Activated T-cell treated with anti-CD3 and anti-CD28 coated beads for 48 hours (primary cell): ENCODE data around the gene PHOSPHO2.

ENCODE experiments used
- DNase-seq: peaks from one replicate; pipeline ENCODE4 v3.0.0-alpha.2; 2020; ENCODE audit warnings: low read depth

Gene PHOSPHO2, protein sequence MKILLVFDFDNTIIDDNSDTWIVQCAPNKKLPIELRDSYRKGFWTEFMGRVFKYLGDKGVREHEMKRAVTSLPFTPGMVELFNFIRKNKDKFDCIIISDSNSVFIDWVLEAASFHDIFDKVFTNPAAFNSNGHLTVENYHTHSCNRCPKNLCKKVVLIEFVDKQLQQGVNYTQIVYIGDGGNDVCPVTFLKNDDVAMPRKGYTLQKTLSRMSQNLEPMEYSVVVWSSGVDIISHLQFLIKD

GRCh38 chr2:169694113-169694893 lies at the start of gene PHOSPHO2, which contains the start of gene CFAP210:
PHOSPHO2 (plus strand) TSS chr2:169694469; CDS start chr2:169700972, 6,503 bp downstream.
CFAP210 (minus strand) TSS chr2:169694405; CDS start chr2:169694327, 78 bp downstream.
- DNase-seq, result peak; percentile 98

DNA sequence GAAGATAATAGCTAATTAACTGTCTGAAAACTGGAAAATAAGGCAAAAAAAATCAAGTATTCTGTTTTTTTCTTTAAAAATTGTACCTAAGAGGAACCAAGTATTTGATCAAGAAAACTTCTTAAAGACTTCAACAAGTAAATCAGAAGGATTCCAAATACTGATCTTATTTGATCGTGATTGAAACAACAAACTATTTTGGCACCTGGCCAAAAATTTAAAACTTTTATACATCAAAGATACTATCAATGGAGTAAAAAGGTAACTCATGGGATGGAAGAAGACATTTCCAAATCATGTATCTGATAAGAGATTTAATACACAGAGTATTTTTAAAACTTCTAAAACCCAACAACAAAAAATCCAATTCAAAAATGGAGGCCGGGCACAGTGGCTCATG lies 46.8 kb upstream of the PHOSPHO2 start:
- DNase-seq, result no peak

- DNase-seq, result no peak
Measured at GRCh38 chr2:169649278-169649677, 45.0 kb upstream of the PHOSPHO2 start.

DNA sequence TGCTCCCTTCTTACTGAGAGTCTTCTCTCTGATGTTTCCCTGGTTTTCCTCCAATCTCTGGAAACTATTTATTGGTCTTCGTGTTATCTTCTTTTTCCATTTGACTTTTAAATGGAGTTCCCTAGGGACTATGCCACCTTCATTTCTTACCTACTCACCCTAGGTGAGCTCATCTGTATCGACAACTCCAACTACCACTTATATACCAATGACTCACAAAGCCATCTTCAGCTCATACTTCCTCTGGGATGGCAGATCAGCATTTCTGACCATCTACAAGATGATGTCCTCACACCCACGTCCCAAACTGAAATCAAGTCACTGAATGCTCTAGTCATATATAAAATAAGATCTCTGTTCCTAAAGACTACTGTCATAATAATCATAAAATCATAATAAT lies 40.6 kb upstream of the PHOSPHO2 start:
- no peak for DNase-seq

DNA sequence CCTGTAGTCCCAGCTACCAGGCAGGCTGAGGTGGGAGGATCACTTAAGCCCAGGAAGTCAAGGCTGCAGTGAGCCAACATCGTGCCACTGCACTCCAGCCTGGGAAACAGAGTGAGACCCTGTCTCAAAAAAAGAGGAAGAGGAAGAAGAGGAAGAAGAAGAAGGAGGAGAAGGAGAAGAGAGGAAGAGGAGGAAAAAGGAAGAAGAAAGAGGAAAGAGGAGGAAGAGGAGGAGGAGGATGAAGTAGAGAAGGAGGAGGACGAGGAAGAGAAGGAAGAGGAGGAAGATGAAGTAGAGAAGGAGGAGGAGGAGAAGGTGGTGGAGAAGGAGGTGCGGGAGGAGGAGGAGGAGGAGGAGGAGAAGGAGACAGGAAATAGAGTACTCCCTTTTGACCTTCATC lies 38.1 kb upstream of the PHOSPHO2 start:
- no peak for DNase-seq

GRCh38 chr2:169658877-169659276 lies 35.4 kb upstream of the PHOSPHO2 start:
- DNase-seq, result no peak

DNA sequence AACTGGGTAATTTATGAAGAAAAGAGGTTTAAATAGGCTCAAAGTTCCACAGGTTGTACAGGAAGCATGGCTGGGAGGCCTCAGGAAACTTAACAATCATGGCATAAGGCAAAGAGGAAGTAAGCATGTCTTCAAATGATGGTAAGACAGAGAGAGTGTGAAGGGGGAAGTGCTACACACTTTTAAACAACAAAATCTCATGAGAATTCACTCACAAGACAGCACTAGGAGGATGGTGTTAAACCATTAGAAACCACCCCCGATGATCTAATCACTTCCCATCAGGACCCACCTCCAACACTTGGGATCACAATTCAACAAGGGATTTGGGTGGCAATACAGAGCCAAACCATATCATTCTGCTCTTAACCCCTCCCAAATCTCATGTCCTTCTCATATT lies 34.9 kb upstream of the PHOSPHO2 start:
- no peak for DNase-seq

- DNase-seq, result no peak
Measured at GRCh38 chr2:169661265-169661664, 33.0 kb upstream of the PHOSPHO2 start.

DNA sequence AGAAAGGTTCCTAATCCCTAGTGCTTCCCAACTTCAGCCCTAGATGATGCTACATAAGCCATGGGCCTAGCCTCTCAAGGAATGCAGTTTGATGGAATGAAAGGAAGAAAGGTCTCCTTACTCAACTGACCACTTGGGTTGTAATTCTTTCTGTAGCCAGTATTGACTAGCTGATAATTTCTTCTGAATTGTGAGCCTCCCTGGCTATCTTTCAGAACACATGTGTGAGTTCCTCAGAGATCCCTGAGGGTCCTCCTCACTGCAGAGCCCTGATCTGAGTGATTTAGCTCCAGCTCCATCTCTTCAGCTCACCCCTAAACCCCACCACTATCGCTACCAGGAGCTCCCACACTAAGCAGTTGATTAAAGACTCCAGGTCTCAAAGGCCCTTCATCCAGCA lies 31.5 kb upstream of the PHOSPHO2 start:
- DNase-seq, result no peak

GRCh38 chr2:169663247-169663646 lies 31.0 kb upstream of the PHOSPHO2 start:
- no peak for DNase-seq

- no peak for DNase-seq
Measured at GRCh38 chr2:169664600-169664977, 29.7 kb upstream of the PHOSPHO2 start.

- DNase-seq, result no peak
Measured at GRCh38 chr2:169664978-169665930, 29.0 kb upstream of the PHOSPHO2 start.

DNA sequence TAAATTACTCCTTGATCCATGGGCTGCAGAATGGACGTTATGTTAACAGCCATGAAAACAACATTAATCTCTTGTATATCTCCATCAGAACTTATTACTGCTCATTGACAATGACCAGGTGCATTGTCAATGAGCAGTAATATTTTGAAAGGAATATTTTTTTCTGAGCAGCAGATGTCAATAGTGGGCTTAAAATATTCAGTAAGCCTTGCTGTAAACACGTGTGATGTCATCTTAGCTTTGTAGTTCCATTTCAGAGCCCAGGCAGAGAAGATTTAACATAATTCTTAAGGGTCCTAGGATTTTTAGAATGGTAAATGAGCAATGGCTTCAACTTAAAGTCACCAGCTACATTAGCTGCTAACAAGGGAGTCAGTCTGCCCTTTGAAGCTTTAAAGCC lies 26.7 kb upstream of the PHOSPHO2 start:
- no peak for DNase-seq

DNA sequence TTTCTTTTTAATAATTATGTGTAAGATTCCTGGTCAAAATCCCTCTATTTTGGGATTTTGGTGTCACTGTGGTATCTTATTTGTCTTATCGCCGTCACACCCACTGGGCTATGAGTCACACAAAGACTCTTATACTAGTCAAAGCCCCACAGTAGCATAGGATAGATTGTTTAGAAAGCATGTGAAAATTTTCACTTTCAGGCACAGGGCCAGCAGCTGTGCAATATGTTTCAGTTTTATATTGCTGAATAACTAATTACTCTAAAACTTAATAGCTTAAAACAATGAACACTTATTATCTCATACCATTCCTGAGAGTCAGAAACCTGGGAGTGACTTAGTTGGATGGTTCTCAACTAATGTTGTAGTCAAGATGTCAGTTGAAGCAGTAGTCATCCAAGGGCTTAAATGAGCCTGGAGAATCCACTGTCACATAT lies 24.0 kb upstream of the PHOSPHO2 start:
- no peak for DNase-seq

DNA sequence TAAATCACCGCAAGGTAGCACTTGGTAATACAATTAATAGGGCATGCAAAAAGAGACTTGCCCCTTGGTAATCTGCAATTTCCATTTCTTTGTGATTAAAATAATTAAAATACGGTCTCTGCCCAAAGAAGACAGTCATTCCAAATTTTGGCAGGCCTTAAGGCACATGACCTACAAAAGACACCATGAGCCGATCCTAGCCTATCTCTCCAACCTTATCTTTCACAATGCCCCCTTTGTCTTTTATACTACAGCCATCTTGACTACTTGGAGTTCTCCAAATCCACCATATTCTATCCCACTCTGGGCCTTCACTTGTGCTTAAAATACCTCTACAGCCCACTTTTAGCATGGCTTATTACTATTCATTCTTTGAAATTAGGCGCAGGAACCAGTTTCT lies 23.3 kb upstream of the PHOSPHO2 start:
- DNase-seq, result no peak

DNA sequence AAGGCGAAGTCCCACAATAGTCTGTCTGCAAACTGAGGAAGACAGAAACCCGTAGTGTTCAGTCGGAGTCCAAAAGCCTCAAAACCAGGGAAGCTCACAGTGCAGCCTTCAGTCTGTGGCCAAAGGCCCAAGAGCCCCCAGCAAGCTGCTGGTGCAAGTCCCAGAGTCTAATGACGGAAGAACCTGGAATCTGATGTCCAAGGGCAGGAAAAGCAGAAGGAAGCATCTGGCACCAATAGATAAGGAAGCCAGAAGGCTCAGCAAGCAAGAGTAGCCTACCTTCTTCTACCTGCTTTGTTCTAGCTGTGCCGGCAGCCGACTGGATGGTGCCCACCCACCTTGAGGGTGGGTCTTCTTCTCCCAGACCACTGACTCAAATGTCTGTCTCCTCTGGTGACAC lies 21.9 kb upstream of the PHOSPHO2 start:
- no peak for DNase-seq

- DNase-seq, result no peak
Measured at GRCh38 chr2:169673106-169673505, 21.2 kb upstream of the PHOSPHO2 start.

DNA sequence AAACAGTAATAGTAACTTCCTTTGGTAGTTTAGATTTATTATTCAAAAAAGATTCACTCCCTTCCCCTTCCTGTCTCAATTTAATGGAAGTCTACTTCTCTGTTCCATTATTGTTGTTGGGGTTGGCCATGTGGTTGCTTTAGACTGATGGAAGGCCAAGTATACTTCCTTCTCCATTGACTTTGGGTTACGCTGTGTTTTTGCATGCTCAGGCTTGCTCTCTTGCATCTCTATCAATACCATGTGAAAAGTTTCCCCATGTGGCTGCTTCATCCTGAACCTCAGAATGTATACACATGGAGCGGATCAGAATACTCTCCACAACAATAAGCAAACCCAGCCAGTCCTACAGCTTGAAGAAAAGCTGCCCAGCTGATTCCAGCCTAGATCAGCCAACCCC lies 20.3 kb upstream of the PHOSPHO2 start:
- no peak for DNase-seq

- no peak for DNase-seq
Measured at GRCh38 chr2:169676357-169676756, 17.9 kb upstream of the PHOSPHO2 start.

GRCh38 chr2:169676850-169677249 lies 17.4 kb upstream of the PHOSPHO2 start:
- no peak for DNase-seq

DNA sequence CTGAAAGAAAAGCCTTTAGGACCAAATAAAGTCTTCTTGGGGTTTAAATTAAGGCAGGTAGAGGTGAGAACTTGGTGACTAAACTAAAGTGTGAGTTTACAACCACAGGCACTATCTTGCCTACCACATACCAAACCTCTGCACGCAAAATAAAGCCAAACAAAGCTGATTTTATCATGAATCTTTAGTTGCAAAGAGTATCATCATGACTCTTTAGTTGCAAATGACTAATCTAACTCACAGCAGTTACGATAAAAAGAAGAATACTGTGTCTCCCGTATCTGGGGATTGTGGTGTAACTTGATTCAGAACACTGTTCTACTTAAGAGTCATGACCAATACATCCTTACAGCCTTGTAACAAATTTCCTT lies 11.2 kb upstream of the PHOSPHO2 start:
- DNase-seq, result no peak

DNA sequence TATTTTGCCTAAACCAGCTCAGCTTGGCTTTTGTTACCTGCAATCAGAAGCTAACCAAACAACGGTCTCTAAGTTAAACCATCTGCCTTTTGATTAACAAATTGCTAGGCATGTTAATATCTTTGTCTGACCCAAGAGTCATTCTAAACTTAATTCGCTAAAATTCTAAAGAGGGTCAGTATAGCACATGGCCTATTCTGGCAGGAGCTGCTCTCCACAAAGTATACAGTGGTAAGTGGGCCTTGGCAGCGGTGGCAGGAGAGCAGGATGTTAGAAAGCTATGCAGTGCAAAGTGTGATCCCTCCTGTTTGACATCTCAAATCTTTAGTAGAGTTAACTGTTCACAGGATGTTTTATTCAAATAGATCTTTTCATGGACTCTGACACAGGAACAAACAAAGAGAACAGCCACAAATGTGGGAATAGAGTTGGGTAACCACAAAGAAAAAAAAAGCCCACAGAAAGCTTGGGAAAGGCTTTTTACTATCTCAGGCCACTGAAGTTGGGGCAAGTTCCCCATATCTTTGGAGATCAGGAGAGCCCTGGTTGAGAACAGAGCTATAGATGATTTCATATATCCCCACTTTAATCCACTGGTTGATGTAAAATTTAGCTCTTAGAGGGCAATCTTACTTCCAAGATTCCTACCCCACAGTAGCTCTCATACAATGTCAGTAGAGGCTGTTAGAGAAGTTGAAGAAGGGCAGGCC lies 10.7 kb upstream of the PHOSPHO2 start:
- no peak for DNase-seq
